Colonic mucosa (tissue), 4 donors: Measurements from ENCODE around the gene DUSP16. TPM values are rescaled to one million over a fixed set of nuclear protein-coding genes. Genes with fewer than 3 reads are reported as not detected.

ENCODE experiments used
- DNase-seq: peaks from one replicate; pipeline ENCODE4 v3.0.0-alpha.2; 2020
- H3K27ac ChIP-seq: fragments of 200-600 bp; one replicate; pipeline ENCODE4 v1.8.0; 2021
- H3K27me3 ChIP-seq: fragments of 200-600 bp; one replicate; pipeline ENCODE4 v1.8.0; 2021
- H3K36me3 ChIP-seq: fragments of 200-600 bp; one replicate; pipeline ENCODE4 v1.8.0; 2021
- H3K4me1 ChIP-seq: fragments of 200-600 bp; one replicate; pipeline ENCODE4 v1.8.0; 2021; ENCODE audit warnings: mild to moderate bottlenecking
- H3K4me3 ChIP-seq: fragments of 200-600 bp; one replicate; pipeline ENCODE4 v1.8.0; 2021
- H3K9ac ChIP-seq, 2 donors: one replicate each; pipeline ENCODE4 v1.7.0; 2013; ENCODE audit warnings: control low read depth in 2 of 2, low read depth in 2 of 2, low read length in 2 of 2
- H3K9me3 ChIP-seq: fragments of 200-600 bp; one replicate; pipeline ENCODE4 v1.8.0; 2021
- intact Hi-C: fragments of 100-400 bp; cut with DNase I; formaldehyde crosslinking; loops from one replicate; pipeline ENCODE4 v1.14.1; 2022
- total RNA-seq, 2 donors: library from RNA; stranded (reverse); fragmentation: NEBNext Ultra II Directional in 1 of 2; extraction: Animal tissue kit (Norgen Biotek cat#: 25700) in 1 of 2; gene quantifications; one replicate each; pipeline ENCODE4 v1.2.1, GENCODE V29; 2021
- TF ChIP-seq, protein P1 (sequence below): fragments of 200-600 bp; IDR thresholded peaks from one replicate; pipeline ENCODE4 v1.8.0; 2022; ENCODE audit warnings: antibody characterized with exemption, mild to moderate bottlenecking
- donor health status: healthy.
- donor health status: DM: no; HTN: no; CAD: no.
- donor health status: DM: no; HTN: no; CAD: no.

DUSP16 gene
- total RNA-seq, 2 donors from 2014 or later: 47.5 to 60.2 TPM

DNA sequence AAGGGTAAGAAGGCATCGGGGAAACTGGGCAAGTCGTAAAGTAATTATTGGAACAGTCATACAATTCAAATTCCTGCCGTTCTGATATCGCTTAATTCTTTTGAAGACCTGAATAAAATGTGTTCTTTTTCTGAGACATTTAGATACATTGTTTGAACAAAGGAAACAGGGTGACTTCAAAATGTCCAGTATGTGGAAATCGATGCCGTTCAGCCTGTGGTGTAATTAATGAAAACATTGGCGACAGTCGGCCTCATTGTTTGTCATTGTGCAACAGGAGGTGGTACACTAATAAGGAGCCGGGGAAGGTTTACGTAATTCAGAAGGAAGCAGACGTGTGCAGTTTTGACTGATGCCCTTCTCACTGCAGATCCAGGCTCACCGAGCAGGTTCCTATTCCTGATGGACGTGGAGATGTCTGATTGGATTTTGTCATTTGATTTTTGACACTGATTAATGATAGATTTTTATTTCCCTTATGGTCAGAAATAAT is 113.1 kb downstream of the DUSP16 start:
- Histone ChIP-seq H3K36me3 (no peaks in the 10 kb centered on the region), H3K27me3 (no peaks in the 10 kb centered on the region), H3K9me3 (no peaks in the 10 kb centered on the region), H3K9ac (no peak overlapping the region), H3K4me1 (no peaks in the 10 kb centered on the region), H3K4me3 (no peak overlapping the region), H3K27ac (no peak overlapping the region)
- TF ChIP-seq, protein P1, sequence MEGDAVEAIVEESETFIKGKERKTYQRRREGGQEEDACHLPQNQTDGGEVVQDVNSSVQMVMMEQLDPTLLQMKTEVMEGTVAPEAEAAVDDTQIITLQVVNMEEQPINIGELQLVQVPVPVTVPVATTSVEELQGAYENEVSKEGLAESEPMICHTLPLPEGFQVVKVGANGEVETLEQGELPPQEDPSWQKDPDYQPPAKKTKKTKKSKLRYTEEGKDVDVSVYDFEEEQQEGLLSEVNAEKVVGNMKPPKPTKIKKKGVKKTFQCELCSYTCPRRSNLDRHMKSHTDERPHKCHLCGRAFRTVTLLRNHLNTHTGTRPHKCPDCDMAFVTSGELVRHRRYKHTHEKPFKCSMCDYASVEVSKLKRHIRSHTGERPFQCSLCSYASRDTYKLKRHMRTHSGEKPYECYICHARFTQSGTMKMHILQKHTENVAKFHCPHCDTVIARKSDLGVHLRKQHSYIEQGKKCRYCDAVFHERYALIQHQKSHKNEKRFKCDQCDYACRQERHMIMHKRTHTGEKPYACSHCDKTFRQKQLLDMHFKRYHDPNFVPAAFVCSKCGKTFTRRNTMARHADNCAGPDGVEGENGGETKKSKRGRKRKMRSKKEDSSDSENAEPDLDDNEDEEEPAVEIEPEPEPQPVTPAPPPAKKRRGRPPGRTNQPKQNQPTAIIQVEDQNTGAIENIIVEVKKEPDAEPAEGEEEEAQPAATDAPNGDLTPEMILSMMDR: no peak
- intact Hi-C loops: no loop called here
- no peak for DNase-seq

DNA sequence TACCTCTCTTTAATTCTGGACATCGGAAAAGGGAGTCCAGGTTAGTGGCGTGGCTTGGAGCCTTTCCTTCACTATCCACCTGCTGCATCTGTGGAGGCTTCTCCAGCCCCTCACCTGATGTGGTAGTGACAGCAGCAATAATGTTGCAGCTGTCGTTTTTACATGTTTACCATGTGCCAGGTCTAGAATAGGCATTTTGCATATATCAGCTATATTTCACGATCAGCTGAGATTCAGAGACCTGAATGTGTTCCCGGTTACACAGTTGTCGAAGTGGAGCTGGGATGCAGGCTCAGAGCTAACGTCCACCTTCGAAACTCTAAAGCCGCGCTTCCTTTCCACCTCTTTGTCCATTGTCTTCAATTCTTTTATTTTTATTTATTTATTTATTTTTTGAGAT is 114.8 kb downstream of the DUSP16 start:
- H3K4me3 ChIP-seq: no peak overlapping the region
- DNase-seq: no peak
- intact Hi-C loops: no loop called here
- no peaks in the 10 kb centered on the region for H3K9me3 ChIP-seq
- H3K36me3 ChIP-seq: no peaks in the 10 kb centered on the region
- H3K27me3 ChIP-seq: no peaks in the 10 kb centered on the region
- H3K4me1 ChIP-seq: no peaks in the 10 kb centered on the region
- H3K9ac ChIP-seq: no peak overlapping the region
- no peak overlapping the region for H3K27ac ChIP-seq
- TF ChIP-seq, protein P1: no peak

DNA sequence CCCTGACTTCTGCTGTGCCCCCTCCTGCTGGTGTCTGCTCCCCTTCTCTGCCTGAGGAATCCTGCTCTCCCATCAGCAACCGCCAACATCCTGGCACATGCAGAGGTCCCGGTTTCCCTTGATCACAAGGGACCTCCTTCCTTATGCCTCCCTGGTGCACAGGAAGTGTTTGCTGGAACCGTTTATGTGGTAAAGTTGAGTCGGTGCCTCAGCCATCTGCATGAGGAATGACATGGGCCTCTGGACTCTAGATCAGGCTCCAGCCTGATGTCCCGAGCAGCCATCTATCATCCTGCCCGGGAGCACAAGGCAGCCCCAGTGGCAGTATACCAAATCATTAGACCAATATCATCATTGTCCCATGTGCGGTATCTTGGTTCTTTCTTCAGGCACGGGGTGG is 115.4 kb downstream of the DUSP16 start:
- Histone ChIP-seq H3K9me3 (no peaks in the 10 kb centered on the region), H3K27ac (no peak overlapping the region), H3K9ac (no peak overlapping the region), H3K27me3 (no peaks in the 10 kb centered on the region), H3K4me3 (no peak overlapping the region), H3K4me1 (no peaks in the 10 kb centered on the region), H3K36me3 (no peaks in the 10 kb centered on the region)
- intact Hi-C loops: no loop called here
- TF ChIP-seq, protein P1: no peak
- no peak for DNase-seq

DNA sequence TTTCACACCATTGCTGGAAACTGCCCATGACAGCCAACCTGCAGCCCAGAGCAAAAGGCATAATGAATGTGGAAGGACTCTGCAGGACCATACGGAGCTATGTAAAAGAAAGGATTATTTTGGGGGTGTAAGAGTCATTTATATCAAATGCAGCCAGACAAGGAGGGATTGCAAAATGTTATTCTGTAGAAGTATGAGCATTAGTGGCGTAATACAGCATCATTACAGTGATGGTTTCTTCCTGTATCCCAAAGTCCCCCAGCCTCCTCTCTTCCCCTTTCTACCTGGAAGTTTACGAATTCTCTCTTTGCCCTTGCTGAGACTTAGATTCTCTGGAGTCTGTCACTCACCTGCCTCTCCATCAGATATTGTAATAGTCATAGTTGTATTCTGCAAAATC is 115.9 kb downstream of the DUSP16 start:
- TF ChIP-seq, protein P1: no peak
- intact Hi-C loops: no loop called here
- H3K9ac ChIP-seq: no peak overlapping the region

DNA sequence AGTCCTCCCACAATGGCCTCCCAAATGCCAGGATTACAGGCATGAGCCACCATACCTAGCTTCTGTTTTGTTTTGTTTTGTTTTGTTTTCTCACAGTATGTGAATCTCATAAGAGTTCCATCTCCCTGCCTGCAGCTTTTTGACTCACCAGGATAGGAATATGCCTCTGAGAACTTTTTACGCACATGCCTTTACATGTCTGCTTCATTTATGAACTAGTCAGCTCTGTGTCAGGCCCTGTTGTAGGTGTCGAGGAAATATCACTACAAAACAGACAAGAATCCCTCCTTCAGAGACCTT is 116.8 kb downstream of the DUSP16 start:
- no peak overlapping the region for H3K27ac ChIP-seq
- intact Hi-C loops: no loop called here
- no peaks in the 10 kb centered on the region for H3K36me3 ChIP-seq
- H3K27me3 ChIP-seq: no peaks in the 10 kb centered on the region
- DNase-seq: no peak
- no peak overlapping the region for H3K9ac ChIP-seq
- no peak overlapping the region for H3K4me3 ChIP-seq
- TF ChIP-seq, protein P1: no peak
- no peaks in the 10 kb centered on the region for H3K9me3 ChIP-seq
- H3K4me1 ChIP-seq: no peaks in the 10 kb centered on the region

More for the DNA sequence above, 115.9 kb downstream of the DUSP16 start:
- H3K4me3 ChIP-seq: no peak overlapping the region
- H3K36me3 ChIP-seq: no peaks in the 10 kb centered on the region
- H3K27ac ChIP-seq: no peak overlapping the region
- H3K9me3 ChIP-seq: no peaks in the 10 kb centered on the region
- DNase-seq: no peak
- H3K4me1 ChIP-seq: no peaks in the 10 kb centered on the region
- H3K27me3 ChIP-seq: no peaks in the 10 kb centered on the region
